DMS53 treated with DMSO at 0.1 percent for 48 hours (cell line): Measurements from ENCODE around the gene RBPMS2.

Experiments
- DNase-seq: peaks from one replicate; lab custom pipeline; 2025; ENCODE audit not compliant: unreplicated experiment; lab: John Stamatoyannopoulos, UW

Gene RBPMS2

GRCh38 chr15:64783796-64784195, 8.4 kb upstream of the RBPMS2 start:
- no peak for DNase-seq

GRCh38 chr15:64782751-64783150, 7.4 kb upstream of the RBPMS2 start:
- no peak for DNase-seq

GRCh38 chr15:64781299-64781698, 5.9 kb upstream of the RBPMS2 start:
- DNase-seq, result no peak

GRCh38 chr15:64780600-64781156, 5.3 kb upstream of the RBPMS2 start:
- no peak for DNase-seq

- no peak for DNase-seq
These were observed 4.2 kb upstream of the RBPMS2 start for GRCh38 chr15:64779630-64780029.

- no peak for DNase-seq
These were observed 3.6 kb upstream of the RBPMS2 start for GRCh38 chr15:64779024-64779423.

- no peak for DNase-seq
These were observed 1.0 kb upstream of the RBPMS2 start for GRCh38 chr15:64776402-64776786.

- DNase-seq, result no peak
These were observed 528 bp downstream of the RBPMS2 start for GRCh38 chr15:64774629-64775493.

GRCh38 chr15:64774037-64774628, 1.3 kb downstream of the RBPMS2 start:
- no peak for DNase-seq

GRCh38 chr15:64773606-64774005, 1.8 kb downstream of the RBPMS2 start:
- DNase-seq, result no peak

- no peak for DNase-seq
These were observed 2.4 kb downstream of the RBPMS2 start for GRCh38 chr15:64772964-64773363.

- no peak for DNase-seq
These were observed 2.9 kb downstream of the RBPMS2 start for GRCh38 chr15:64772488-64772887.

- no peak for DNase-seq
These were observed 4.8 kb downstream of the RBPMS2 start for GRCh38 chr15:64770626-64771025.

GRCh38 chr15:64767203-64767602, 8.2 kb downstream of the RBPMS2 start:
- DNase-seq, result no peak

GRCh38 chr15:64766058-64766457, 9.3 kb downstream of the RBPMS2 start:
- DNase-seq, result no peak

- no peak for DNase-seq
These were observed 11.5 kb downstream of the RBPMS2 start for GRCh38 chr15:64763874-64764273.

GRCh38 chr15:64763462-64763861, 11.9 kb downstream of the RBPMS2 start:
- DNase-seq, result no peak

- no peak for DNase-seq
These were observed 12.4 kb downstream of the RBPMS2 start for GRCh38 chr15:64763021-64763420.

GRCh38 chr15:64762546-64762945, 12.8 kb downstream of the RBPMS2 start:
- DNase-seq, result no peak

GRCh38 chr15:64761156-64761555, 14.2 kb downstream of the RBPMS2 start:
- no peak for DNase-seq

GRCh38 chr15:64760056-64760455, 15.3 kb downstream of the RBPMS2 start:
- DNase-seq, result no peak

GRCh38 chr15:64755427-64755940, 19.9 kb downstream of the RBPMS2 start:
- no peak for DNase-seq
